Spleen (tissue), 11 donors: ENCODE data around the gene EPM2A. TPM values are rescaled to one million over a fixed set of nuclear protein-coding genes. Genes with fewer than 3 reads are reported as not detected.

Experiments used
- DNase-seq: peaks from one replicate; pipeline ENCODE4 v3.0.0-alpha.2; 2020
- H3K27ac ChIP-seq, 8 donors: fragments of 200-600 bp; sonication (generic) in 7 of 8; 1 replicate in 4 of 8; 2 replicates in 4 of 8; pipeline versions ENCODE4 v1.5.0 to v1.8.0; 2016 to 2021; ENCODE audit warnings: inconsistent platforms in 4 of 8, mild to moderate bottlenecking in 4 of 8, moderate library complexity in 1 of 8
- H3K27me3 ChIP-seq, 7 donors: fragments of 200-600 bp; sonication (generic) in 6 of 7; replicated peaks in 1 of 7; 1 replicate in 4 of 7; 2 replicates in 3 of 7; pipeline versions ENCODE4 v1.5.0 to v1.8.0; 2016 to 2021; ENCODE audit warnings: inconsistent platforms in 3 of 7, mild to moderate bottlenecking in 1 of 7
- H3K36me3 ChIP-seq, 6 donors: fragments of 200-600 bp; sonication (generic) in 5 of 6; 1 replicate in 4 of 6; 2 replicates in 2 of 6; pipeline versions ENCODE4 v1.5.0 to v1.8.0; 2016 to 2021; ENCODE audit warnings: inconsistent platforms in 2 of 6
- H3K4me1 ChIP-seq, 6 donors: fragments of 200-600 bp; sonication (generic) in 5 of 6; 1 replicate in 3 of 6; 2 replicates in 3 of 6; pipeline versions ENCODE4 v1.5.0 to v1.8.0; 2016 to 2021; ENCODE audit warnings: inconsistent platforms in 3 of 6
- H3K4me3 ChIP-seq, 8 donors: fragments of 200-600 bp; sonication (generic) in 7 of 8; 1 replicate in 4 of 8; 2 replicates in 4 of 8; pipeline versions ENCODE4 v1.5.0 to v1.8.0; 2016 to 2021; ENCODE audit warnings: inconsistent platforms in 4 of 8, mild to moderate bottlenecking in 4 of 8, moderate library complexity in 2 of 8
- H3K9me3 ChIP-seq, 8 donors: fragments of 200-600 bp; sonication (generic) in 7 of 8; 1 replicate in 4 of 8; 2 replicates in 4 of 8; pipeline versions ENCODE4 v1.5.0 to v1.8.0; 2016 to 2021; ENCODE audit warnings: inconsistent platforms in 4 of 8
- CTCF ChIP-seq, 11 experiments: fragments of 200-600 bp in 7 of 11; fragments of 450-650 bp in 4 of 11; sonication (generic) in 4 of 11; IDR thresholded peaks in 8 of 11; conservative IDR thresholded peaks in 3 of 11; 1 replicate in 7 of 11; 2 replicates in 4 of 11; pipeline versions ENCODE4 v1.4.0 to v1.8.0; 2016 to 2021; ENCODE audit warnings: antibody characterized with exemption in 11 of 11, inconsistent platforms in 4 of 11, mild to moderate bottlenecking in 1 of 11
- POLR2A ChIP-seq, 3 donors: fragments of 450-650 bp; IDR thresholded peaks; one replicate each; pipeline ENCODE4 v1.5.1; 2017; ENCODE audit warnings: antibody characterized with exemption in 3 of 3, mild to moderate bottlenecking in 1 of 3
- POLR2AphosphoS5 ChIP-seq, 3 donors: sonication (generic); formaldehyde crosslinking; IDR thresholded peaks; one replicate each; pipeline ENCODE4 v1.5.1; 2017; ENCODE audit warnings: antibody characterized with exemption in 3 of 3
- WGBS, 5 donors: extraction: QIAGEN DNeasy Blood & Tissue Kit in 3 of 5; methylation state at CpG; one replicate each; pipeline versions ENCODE4 v1.1.5 to v1.1.7; 2013 to 2018; 5-methylcytosine and 5-hydroxymethylcytosine counted together
- intact Hi-C: fragments of 100-400 bp; cut with DNase I; formaldehyde crosslinking; loops from one replicate; pipeline ENCODE4 v1.15.0; 2023; ENCODE audit warnings: low total_unique reads
- polyA plus RNA-seq, 3 donors: library from polyadenylated mRNA; stranded (reverse); fragments of 200-250 nt; gene quantifications; one replicate each; pipeline ENCODE4 v1.2.1, GENCODE V29; 2013
- total RNA-seq, 7 donors: library from RNA; depleted of rRNA in 3 of 7; stranded (reverse); fragments of >200 nt in 3 of 7; fragmentation: NEBNext Ultra II Directional in 4 of 7; extraction: Animal tissue kit (Norgen Biotek cat#: 25700) in 4 of 7; gene quantifications; one replicate each; pipeline versions ENCODE4 v1.1.0 to v1.2.1, GENCODE V29; 2016 to 2021
- donor health status: healthy with polysubstance abuse.
- donor health status: DM: no; HTN: no; CAD: no; lungs with moderate emphysema.
- donor health status: DM: no; HTN: no; CAD: no.
- donor health status: Bipolar disorder and iron deficiency.
- donor health status: healthy.
- donor health status: DM: no; HTN: no; CAD: no.
- donor health status: DM: yes; HTN: yes; CAD: no.

Gene EPM2A
- total and polyA plus RNA-seq, 10 donors, result 4.3 to 15.5 (median 8.9) TPM

DNA sequence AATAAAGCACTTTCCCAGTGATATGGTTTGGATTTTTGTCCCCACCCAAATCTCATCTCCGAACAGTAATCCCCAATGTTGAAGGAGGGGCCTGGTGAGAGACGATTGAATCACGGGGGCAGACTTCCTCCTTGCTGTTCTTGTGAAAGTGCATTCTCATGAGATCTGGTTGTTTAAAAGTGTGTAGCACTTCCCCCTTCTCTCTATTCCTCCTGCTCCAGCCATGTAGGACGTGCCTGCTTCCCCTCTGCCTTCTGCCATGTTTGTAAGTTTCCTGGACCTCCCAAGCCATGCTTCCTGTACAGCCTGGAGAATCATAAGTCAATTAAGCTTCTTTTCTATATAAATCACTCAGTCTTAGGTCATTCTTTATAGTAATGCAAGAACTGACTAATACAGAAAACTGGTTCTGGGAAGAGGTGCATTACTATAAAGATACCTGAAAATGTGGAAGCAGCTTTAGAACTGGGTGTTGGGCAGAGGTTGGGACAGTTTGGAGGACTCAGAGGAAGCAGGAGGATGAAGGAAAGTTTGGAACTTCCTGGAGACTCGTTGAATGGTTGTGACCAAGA, 7.4 kb downstream of the EPM2A start:
- 51 to 72% (median 63%) methylated on average over 5 of the region's 5 CpGs for WGBS, 5 donors
- Histone ChIP-seq H3K9me3 (peaks cover 0 to 51% (median 43%) of the 10 kb centered on the region in 8 donors), H3K36me3 (peaks cover 0 to 11% (median 0%) of the 10 kb centered on the region in 6 donors), H3K27ac (no peak overlapping the region), H3K4me1 (peaks cover 0 to 10% (median 0%) of the 10 kb centered on the region in 6 donors), H3K27me3 (no peaks in the 10 kb centered on the region), H3K4me3 (no peak overlapping the region)
- no peak for TF ChIP-seq POLR2A (IDR thresholded peaks at IDR 0.05)
- TF ChIP-seq CTCF (IDR thresholded peaks at IDR 0.05 in 8 of 11, conservative IDR thresholded peaks at IDR 0.05 in 3 of 11), result no peak
- TF ChIP-seq POLR2AphosphoS5 (IDR thresholded peaks at IDR 0.05), result no peak
- intact Hi-C loops, result no loop called here
- no peak for DNase-seq

GRCh38 chr6:145725570-145725969, 9.8 kb downstream of the EPM2A start:
- H3K27ac ChIP-seq, result no peak overlapping the region
- WGBS, 5 donors, result 80 to 89% (median 89%) methylated on average over 2 of the region's 2 CpGs
- intact Hi-C loops, result no loop called here
- no peak overlapping the region for H3K4me3 ChIP-seq
- H3K4me1 ChIP-seq, result no peaks in the 10 kb centered on the region
- H3K27me3 ChIP-seq, result no peaks in the 10 kb centered on the region
- peaks cover 0 to 59% (median 50%) of the 10 kb centered on the region in 8 donors for H3K9me3 ChIP-seq
- TF ChIP-seq POLR2AphosphoS5 (IDR thresholded peaks at IDR 0.05) (no peak), CTCF (IDR thresholded peaks at IDR 0.05 in 8 of 11, conservative IDR thresholded peaks at IDR 0.05 in 3 of 11) (no peak), POLR2A (IDR thresholded peaks at IDR 0.05) (no peak)
- DNase-seq, result no peak
- peaks cover 0 to 11% (median 0%) of the 10 kb centered on the region in 6 donors for H3K36me3 ChIP-seq

- intact Hi-C loops, result no loop called here
Observed at GRCh38 chr6:145723646-145724045, 11.7 kb downstream of the EPM2A start.

More at GRCh38 chr6:145723646-145724045, 11.7 kb downstream of the EPM2A start:
- Histone ChIP-seq H3K27ac (no peak overlapping the region), H3K4me1 (no peaks in the 10 kb centered on the region), H3K9me3 (peaks cover 0 to 45% (median 36%) of the 10 kb centered on the region in 8 donors), H3K4me3 (no peak overlapping the region), H3K36me3 (peaks cover 0 to 6% (median 0%) of the 10 kb centered on the region in 6 donors), H3K27me3 (no peaks in the 10 kb centered on the region)
- WGBS, 5 donors, result 88 to 96% (median 91%) methylated on average over 1 of the region's 1 CpG
- TF ChIP-seq POLR2AphosphoS5 (IDR thresholded peaks at IDR 0.05), result no peak
- TF ChIP-seq POLR2A (IDR thresholded peaks at IDR 0.05), result no peak
- TF ChIP-seq CTCF (IDR thresholded peaks at IDR 0.05 in 8 of 11, conservative IDR thresholded peaks at IDR 0.05 in 3 of 11), result no peak
- DNase-seq, result no peak
